OCI-LY1 (cell line): ENCODE results near the gene S100B.

Source experiments
- CTCF ChIP-seq: fragments of 200-600 bp; sonication (generic), shearing (Covaris generic); IDR thresholded peaks from 2 replicates; pipeline ENCODE4 v1.5.1; 2017; ENCODE audit warnings: mild to moderate bottlenecking, antibody characterized with exemption, low read length, moderate library complexity, mixed read lengths
- EZH2 ChIP-seq: fragments of 200-600 bp; sonication (generic), shearing (Covaris generic); IDR thresholded peaks from 2 replicates; pipeline ENCODE4 v1.8.0; 2017; ENCODE audit warnings: borderline replicate concordance, mixed run types, mild to moderate bottlenecking, antibody characterized with exemption, low read length, moderate library complexity, mixed read lengths

- TF ChIP-seq CTCF: no peak
- TF ChIP-seq EZH2: no peak
Measured at GRCh38 chr21:46625759-46626158, 20.9 kb upstream of the S100B start.
